ENCODE results near the gene FAM50A.

The FAM50A gene

DNA sequence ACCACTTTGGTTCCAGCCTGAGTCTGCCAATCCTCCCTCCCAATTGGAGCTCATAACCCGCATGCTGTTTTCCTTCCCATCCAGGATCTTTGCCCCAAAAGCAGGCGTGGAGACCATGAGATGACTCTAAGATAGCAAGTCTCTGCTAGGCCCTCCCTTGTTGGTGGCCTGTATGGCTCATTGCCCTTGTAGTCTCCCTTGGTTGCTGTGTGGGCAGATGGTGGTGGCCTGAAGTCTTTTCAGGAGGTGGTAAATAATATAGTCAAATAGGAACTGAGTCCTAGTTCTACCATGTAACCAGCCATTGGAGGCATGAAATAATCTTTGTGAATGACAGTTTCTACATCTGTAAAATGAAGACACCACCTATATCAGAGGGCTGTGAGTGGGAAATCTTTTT, 14.2 kb upstream of the FAM50A start:
- peak overlapping the region; percentile 78 for H3K4me3 Mint-ChIP-seq
- H3K4me1 Mint-ChIP-seq (ENCODE audit: low read depth), result peaks cover 20% of the 10 kb centered on the region
- H3K27me3 Mint-ChIP-seq, result no peaks in the 10 kb centered on the region
- no peaks in the 10 kb centered on the region for H3K36me3 Mint-ChIP-seq
- peak overlapping the region; percentile 75 for H3K27ac Mint-ChIP-seq
- H3K9me3 Mint-ChIP-seq (ENCODE audit: low read depth), result no peaks in the 10 kb centered on the region

DNA sequence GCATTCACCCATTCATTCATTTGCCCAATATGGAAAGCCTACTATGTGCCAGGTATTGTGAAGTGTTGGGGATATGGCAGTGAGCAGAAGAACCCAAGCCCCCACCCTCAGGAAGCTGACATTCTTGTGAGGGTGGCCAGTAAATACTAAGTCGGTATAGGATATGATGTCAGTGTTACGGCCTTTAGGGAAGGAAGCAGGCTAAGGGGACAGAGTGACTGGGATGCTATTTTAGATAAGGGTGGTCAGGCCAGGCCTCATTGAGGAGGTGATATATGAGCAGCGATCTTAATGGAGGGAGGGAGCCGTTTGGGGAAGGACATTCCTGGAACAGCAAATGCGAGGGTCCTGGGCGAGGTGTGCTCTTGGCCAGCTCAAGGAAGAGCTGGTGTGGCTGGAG, 13.5 kb upstream of the FAM50A start:
- Mint-ChIP-seq H3K27ac (peak overlapping the region; percentile 29), H3K4me3 (peak overlapping the region; percentile 42), H3K27me3 (no peaks in the 10 kb centered on the region), H3K4me1 (ENCODE audit: low read depth) (peaks cover 20% of the 10 kb centered on the region), H3K36me3 (no peaks in the 10 kb centered on the region), H3K9me3 (ENCODE audit: low read depth) (no peaks in the 10 kb centered on the region)

DNA sequence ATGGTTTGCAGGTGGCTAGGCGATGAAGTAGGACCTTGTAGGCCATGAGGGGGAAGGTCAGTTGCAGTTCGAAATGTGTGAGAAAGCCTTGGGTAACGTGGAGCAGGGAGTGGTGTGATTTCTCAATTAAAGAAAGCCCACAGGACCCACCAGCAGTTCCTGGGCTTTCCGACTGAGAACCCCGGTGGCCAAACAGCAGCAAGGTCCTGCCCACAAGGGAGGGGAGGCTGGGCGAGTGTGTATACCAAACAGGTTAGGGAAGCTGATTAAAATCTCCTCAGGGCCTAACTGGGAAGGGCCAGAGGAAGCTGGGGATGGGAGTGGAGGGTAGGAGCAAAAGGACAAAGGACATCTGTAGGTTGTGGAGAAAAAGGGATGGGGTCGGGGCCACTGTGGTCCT, 13.0 kb upstream of the FAM50A start:
- Mint-ChIP-seq H3K27me3 (no peaks in the 10 kb centered on the region), H3K4me1 (ENCODE audit: low read depth) (peaks cover 21% of the 10 kb centered on the region), H3K4me3 (peak overlapping the region; percentile 42), H3K9me3 (ENCODE audit: low read depth) (no peaks in the 10 kb centered on the region), H3K36me3 (no peaks in the 10 kb centered on the region), H3K27ac (peak overlapping the region; percentile 29)

DNA sequence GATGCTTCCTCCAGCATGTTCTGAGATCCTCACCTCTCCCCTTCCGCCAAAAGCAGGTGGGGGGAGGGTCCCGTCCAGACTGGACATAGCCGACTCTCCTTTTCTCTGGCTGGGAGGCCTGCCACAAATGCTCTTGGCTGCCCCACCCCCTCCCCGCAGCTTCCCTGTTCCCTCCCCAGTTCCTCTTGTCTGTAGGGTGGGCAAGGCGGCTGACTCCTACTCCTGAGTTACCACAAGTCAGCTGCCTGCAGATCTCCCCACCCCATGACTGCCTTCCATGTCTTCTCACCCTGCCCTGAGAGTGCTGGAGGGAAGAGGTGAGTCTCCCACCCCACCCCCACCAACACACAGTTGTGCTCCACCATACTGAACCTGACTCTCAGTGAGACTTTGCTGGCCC, 12.6 kb upstream of the FAM50A start:
- Mint-ChIP-seq H3K27me3 (no peaks in the 10 kb centered on the region), H3K4me3 (no peak overlapping the region), H3K27ac (no peak overlapping the region), H3K4me1 (ENCODE audit: low read depth) (peaks cover 25% of the 10 kb centered on the region), H3K36me3 (no peaks in the 10 kb centered on the region), H3K9me3 (ENCODE audit: low read depth) (no peaks in the 10 kb centered on the region)

DNA sequence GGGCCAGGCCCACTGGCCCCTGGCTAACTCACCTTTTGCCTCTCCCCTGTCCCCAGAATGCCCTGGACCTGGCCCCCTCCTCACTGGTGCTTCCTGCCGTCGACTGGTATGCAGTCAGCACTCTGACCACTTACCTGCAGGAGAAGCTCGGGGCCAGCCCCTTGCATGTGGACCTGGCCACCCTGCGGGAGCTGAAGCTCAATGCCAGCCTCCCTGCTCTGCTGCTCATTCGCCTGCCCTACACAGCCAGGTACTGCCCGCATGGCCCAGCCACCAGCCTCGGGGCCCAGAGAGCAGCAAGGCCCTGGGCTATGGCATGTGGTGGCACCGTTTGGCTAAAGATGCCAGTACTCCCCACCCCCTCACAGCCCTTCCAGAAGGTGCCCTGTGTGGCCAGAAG, 11.7 kb upstream of the FAM50A start:
- Mint-ChIP-seq H3K4me1 (ENCODE audit: low read depth) (peaks cover 27% of the 10 kb centered on the region), H3K36me3 (no peaks in the 10 kb centered on the region), H3K4me3 (no peak overlapping the region), H3K27ac (no peak overlapping the region), H3K27me3 (no peaks in the 10 kb centered on the region), H3K9me3 (ENCODE audit: low read depth) (no peaks in the 10 kb centered on the region)

DNA sequence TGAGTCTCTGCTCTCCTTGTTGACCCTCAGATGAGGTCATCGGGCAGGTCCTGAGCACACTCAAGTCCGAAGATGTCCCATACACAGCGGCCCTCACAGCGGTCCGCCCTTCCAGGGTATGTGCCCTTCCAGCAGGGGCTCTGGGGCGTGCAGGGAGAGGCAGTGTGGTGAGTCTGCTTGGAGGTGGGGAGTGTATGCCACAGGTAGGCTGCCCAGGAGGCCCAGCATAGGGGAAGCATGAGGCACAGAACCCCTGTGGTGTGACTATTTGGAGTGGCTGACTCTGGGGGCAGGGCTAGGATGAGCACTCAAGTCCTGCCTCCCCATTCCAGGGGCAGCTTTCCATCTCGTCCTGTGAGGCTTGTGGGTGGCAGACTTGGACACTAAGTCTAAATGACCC, 10.3 kb upstream of the FAM50A start:
- Mint-ChIP-seq H3K27me3 (no peaks in the 10 kb centered on the region), H3K36me3 (no peaks in the 10 kb centered on the region), H3K9me3 (ENCODE audit: low read depth) (no peaks in the 10 kb centered on the region), H3K4me3 (no peak overlapping the region), H3K27ac (no peak overlapping the region), H3K4me1 (ENCODE audit: low read depth) (peaks cover 26% of the 10 kb centered on the region)

DNA sequence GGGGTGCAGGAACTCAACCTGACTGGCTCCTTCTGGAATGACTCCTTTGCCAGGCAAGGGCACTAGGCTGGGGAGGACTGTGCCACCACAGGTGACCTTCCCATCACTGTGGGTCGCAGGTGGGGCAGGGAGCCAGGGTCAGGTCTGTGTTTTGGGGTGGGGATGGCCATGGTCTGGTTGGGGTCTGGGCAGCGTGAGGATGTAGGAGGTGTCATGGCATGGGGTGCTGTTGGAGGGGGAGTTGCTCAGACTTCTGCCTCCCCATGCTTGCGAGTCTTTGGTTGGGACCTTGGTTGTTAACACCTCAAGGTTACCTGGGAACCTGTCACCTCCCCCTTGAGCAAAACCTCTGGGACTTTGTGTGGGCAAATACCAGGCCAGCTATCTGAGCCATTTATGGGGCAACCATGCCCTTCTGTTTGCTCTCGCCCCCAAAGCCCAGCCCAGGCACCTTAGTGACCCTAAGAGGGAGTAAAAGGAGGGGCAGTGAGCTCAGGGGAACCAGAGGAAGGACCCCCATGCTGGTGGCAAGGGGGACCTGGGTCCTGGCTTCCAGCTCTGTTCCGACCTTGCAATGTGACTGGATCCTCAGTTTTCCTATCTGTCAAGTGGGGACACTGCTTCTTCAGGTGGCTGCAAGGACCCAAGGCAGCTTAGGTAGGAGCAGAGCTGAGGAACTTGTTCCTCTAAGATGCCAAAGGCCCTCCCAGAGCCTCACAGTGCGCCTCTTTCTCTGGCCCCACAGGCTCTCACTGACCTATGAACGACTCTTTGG, 9.4 kb upstream of the FAM50A start:
- Mint-ChIP-seq H3K36me3 (no peaks in the 10 kb centered on the region), H3K27me3 (no peaks in the 10 kb centered on the region), H3K4me3 (no peak overlapping the region), H3K27ac (no peak overlapping the region), H3K9me3 (ENCODE audit: low read depth) (no peaks in the 10 kb centered on the region), H3K4me1 (ENCODE audit: low read depth) (peaks cover 24% of the 10 kb centered on the region)

DNA sequence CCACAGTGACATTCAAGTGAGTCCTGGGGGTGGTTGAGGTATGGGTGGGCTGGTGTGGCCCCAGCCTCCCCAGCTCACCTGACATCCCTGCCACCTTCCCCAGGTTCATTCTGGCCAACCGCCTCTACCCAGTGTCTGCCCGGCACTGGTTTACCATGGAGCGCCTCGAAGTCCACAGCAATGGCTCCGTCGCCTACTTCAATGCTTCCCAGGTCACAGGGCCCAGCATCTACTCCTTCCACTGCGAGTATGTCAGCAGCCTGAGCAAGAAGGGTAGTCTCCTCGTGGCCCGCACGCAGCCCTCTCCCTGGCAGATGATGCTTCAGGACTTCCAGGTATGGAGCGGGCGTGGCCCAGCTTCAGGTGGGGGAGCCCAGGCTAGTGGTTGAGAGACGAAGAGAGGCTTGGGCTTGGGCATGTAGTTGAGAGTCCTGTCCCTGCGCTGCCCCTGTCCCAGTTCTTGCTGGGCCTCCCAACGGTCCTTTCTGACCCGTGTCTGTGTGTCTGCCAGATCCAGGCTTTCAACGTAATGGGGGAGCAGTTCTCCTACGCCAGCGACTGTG, 8.7 kb upstream of the FAM50A start:
- Mint-ChIP-seq H3K9me3 (ENCODE audit: low read depth) (no peaks in the 10 kb centered on the region), H3K27ac (no peak overlapping the region), H3K36me3 (no peaks in the 10 kb centered on the region), H3K4me1 (ENCODE audit: low read depth) (peaks cover 21% of the 10 kb centered on the region), H3K27me3 (no peaks in the 10 kb centered on the region), H3K4me3 (no peak overlapping the region)

DNA sequence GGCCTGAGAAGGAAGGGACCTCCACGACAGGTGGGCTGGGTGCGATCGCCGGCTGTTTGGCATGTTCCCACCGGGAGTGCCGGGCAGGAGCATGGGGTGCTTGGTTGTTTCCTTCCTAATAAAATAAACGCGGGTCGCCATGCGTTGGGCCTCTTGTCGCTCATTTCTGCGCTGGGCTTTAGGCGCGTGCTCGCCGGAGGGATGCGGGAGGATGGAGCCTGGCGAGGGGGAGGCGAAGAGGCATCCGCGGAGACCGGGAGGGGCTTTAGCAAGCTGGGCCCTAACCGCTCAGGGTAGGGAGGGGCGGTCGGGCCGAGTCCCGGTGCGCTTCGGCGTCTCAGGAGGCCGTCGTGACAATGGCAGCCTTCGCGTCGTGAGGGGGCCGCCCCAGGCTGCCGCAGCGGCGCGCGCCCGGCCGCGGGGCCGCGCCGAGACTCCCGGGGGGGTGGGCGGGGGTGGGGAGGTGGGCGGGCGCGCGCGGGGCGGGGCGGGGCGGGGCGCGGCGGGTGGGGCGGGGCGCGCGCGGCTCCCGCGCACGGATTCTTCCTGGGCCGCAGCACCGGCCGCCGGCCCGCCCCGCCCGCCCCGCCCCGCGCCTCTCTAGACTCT, 7.5 kb upstream of the FAM50A start:
- Mint-ChIP-seq H3K4me1 (ENCODE audit: low read depth) (peaks cover 21% of the 10 kb centered on the region), H3K27me3 (no peaks in the 10 kb centered on the region), H3K4me3 (peak overlapping the region; percentile 86), H3K9me3 (ENCODE audit: low read depth) (no peaks in the 10 kb centered on the region), H3K27ac (peak overlapping the region; percentile 91), H3K36me3 (no peaks in the 10 kb centered on the region)

DNA sequence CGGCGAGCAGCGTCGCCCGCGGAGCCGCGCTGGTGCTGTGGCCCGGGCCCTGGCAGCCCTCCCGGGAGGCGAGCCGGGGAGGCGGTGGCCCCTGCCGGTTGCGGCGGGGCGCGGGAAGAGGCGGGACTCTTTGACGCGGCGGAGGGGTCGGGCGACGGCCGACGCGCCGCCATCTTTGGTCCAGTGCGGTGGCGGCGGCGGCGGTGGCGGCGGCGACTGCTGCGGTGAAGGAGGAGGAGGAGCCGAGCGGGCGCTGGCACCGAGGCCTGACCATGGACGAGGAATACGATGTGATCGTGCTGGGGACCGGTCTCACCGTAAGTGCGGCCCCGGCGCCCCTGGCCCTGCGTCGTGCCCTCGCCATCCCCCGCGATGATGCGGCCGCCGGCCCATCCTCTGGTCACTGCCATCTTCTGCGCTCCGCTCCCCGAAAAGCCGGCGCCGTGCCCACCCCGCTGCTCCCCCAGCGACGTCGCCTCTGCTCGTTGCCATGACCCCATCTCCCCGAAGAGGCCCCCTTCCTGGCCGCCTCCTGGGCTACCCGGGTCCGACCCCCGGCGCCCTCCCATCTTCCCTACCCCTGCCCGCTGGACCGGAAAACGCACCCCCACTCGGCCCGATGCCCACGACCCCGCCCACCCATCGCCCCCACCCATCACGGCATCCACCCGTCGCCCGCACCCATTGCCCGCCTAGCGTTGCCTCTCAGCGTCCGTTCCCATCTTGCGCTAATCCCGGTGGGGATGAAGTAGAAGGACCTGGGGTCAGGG, 6.8 kb upstream of the FAM50A start, which contains the start of gene GDI1:
Gene GDI1 (plus strand): TSS at position 172 of the 770 bp plus-strand sequence. CDS start 101 bp downstream, at position 273.
- peak within 1 kb of the TSS; percentile 91 for H3K27ac Mint-ChIP-seq
- no peaks in the 10 kb centered on the region for H3K36me3 Mint-ChIP-seq
- no peaks in the 10 kb centered on the region for H3K27me3 Mint-ChIP-seq
- peak within 1 kb of the TSS; percentile 86 for H3K4me3 Mint-ChIP-seq
- H3K9me3 Mint-ChIP-seq (ENCODE audit: low read depth), result no peaks in the 10 kb centered on the region
- H3K4me1 Mint-ChIP-seq (ENCODE audit: low read depth), result peaks cover 26% of the 10 kb centered on the region

DNA sequence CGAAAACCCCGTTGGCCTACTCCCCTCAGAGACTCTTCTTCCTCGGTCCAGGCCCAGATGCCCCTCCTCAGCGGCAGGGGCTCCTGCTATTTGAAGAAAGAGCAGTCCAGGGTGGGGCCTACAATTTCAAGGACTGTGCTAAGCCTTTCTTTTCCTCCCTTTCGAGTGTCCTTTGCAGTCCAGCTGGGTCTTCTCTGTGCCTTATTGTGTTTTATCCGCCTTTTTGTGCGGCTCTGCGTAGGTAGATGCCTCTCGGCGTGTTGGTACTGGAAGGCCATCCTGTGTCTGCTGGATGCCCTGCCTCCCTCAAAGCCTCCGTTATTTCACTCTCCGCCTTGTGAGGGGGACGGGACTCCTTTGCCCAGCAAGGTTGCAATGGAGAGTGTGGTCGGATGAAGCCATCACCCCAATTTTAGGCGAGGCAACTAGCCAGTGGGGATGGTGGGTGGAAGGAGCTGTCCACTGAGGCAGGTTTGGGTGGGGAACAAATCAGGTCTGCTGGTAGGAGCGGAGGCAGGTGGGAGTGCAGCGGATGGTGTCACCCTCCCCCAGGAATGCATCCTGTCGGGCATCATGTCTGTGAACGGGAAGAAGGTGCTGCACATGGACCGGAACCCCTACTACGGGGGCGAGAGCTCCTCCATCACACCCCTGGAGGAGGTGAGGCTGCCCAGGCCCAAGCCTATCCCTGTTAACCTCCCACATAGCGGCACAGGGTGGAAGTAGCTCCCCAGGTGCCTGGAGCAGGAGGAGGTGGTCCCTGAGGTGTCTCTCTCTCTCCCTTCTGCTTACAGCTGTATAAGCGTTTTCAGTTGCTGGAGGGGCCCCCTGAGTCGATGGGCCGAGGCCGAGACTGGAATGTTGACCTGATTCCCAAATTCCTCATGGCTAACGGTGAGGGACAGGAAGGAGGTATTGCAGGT, 5.7 kb upstream of the FAM50A start:
- H3K4me3 Mint-ChIP-seq, result peak overlapping the region; percentile 85
- H3K27ac Mint-ChIP-seq, result peak overlapping the region; percentile 75
- peaks cover 26% of the 10 kb centered on the region for H3K4me1 Mint-ChIP-seq (ENCODE audit: low read depth)
- H3K36me3 Mint-ChIP-seq, result no peaks in the 10 kb centered on the region
- H3K27me3 Mint-ChIP-seq, result no peaks in the 10 kb centered on the region
- no peaks in the 10 kb centered on the region for H3K9me3 Mint-ChIP-seq (ENCODE audit: low read depth)

DNA sequence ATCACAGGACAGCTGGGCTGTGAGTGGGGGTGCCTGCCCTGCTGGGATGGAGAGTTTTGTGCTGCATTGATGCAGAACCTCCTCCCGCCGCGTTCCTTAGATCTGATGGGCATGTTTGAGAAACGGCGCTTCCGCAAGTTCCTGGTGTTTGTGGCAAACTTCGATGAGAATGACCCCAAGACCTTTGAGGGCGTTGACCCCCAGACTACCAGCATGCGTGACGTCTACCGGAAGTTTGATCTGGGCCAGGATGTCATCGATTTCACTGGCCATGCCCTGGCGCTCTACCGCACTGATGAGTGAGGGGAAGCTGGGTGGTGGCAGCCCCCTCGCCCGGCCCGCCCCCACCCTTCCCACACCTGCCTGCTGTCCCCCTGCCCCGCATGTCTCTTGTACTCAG, 4.1 kb upstream of the FAM50A start:
- Mint-ChIP-seq H3K4me3 (no peak overlapping the region), H3K36me3 (no peaks in the 10 kb centered on the region), H3K27ac (no peak overlapping the region), H3K9me3 (ENCODE audit: low read depth) (no peaks in the 10 kb centered on the region), H3K27me3 (no peaks in the 10 kb centered on the region), H3K4me1 (ENCODE audit: low read depth) (peaks cover 29% of the 10 kb centered on the region)

DNA sequence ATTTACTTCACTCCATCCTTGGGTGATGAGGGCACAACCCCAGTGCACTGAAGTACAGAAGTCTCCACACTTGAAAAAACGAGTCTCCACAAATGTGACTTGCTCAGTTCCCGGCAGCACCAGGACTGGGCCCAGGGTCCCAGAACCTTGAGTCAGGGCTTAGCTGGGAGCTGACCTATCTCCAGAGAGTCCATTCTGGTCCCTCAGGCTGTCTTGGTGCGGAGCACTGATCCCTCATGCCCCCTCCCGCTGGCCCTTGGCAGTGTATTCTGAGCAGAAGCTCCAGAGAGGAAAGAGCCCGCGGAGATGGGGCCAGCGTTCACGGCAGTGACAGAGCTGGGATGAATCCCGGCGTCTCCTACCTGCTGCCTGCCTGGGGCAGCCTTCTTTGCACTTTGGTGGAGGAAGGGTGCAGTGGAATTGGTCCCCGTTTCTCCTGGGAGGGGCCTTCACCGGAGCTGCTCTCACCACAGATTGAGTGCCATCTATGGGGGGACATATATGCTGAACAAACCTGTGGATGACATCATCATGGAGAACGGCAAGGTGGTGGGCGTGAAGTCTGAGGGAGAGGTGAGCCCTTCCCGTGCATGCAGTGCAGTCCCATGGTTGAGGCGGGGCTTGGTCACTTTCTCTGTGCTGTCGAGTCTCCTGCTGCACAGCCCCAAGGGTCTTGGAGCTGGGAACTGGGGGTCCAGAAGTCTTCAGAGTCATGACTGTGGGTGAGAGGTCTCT, 3.2 kb upstream of the FAM50A start:
- no peak overlapping the region for H3K4me3 Mint-ChIP-seq
- no peak overlapping the region for H3K27ac Mint-ChIP-seq
- no peaks in the 10 kb centered on the region for H3K27me3 Mint-ChIP-seq
- no peaks in the 10 kb centered on the region for H3K9me3 Mint-ChIP-seq (ENCODE audit: low read depth)
- H3K36me3 Mint-ChIP-seq, result no peaks in the 10 kb centered on the region
- peaks cover 29% of the 10 kb centered on the region for H3K4me1 Mint-ChIP-seq (ENCODE audit: low read depth)

DNA sequence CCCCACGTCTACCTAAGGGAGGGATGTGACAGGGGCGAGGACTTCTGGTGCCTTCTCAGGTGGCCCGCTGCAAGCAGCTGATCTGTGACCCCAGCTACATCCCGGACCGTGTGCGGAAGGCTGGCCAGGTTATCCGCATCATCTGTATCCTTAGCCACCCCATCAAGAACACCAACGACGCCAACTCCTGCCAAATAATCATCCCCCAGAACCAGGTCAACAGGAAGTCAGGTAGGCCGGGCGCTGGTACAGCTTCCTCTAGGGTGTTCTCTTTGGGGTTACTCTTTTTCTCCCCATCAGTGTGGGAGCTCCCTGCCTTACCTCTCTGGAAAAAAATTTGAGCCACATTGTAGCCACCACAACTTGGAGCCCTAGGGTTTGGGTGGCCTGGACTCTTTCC, 2.4 kb upstream of the FAM50A start:
- H3K4me3 Mint-ChIP-seq, result no peak overlapping the region
- H3K36me3 Mint-ChIP-seq, result no peaks in the 10 kb centered on the region
- H3K4me1 Mint-ChIP-seq (ENCODE audit: low read depth), result peaks cover 24% of the 10 kb centered on the region
- no peaks in the 10 kb centered on the region for H3K27me3 Mint-ChIP-seq
- no peak overlapping the region for H3K27ac Mint-ChIP-seq
- no peaks in the 10 kb centered on the region for H3K9me3 Mint-ChIP-seq (ENCODE audit: low read depth)

Data from activated naive CD8-positive, alpha-beta T cell (primary cell).